HCT116 (cell line): Measurements from ENCODE around the gene FAM227B.

ENCODE experiments used
- POLR2AphosphoS5 ChIP-seq: IDR thresholded peaks from 2 replicates; pipeline ENCODE4 v1.6.1; 2011; ENCODE audit warnings: mild to moderate bottlenecking, low read depth, low read length, moderate library complexity
- SP1 ChIP-seq: IDR thresholded peaks from 2 replicates; pipeline ENCODE4 v1.6.1; 2012; ENCODE audit warnings: low read depth
- TF ChIP-seq, protein P1 (sequence below), 3 experiments: fragments of 200-600 bp in 1 of 3; sonication (generic) in 1 of 3; IDR thresholded peaks in 2 of 3; conservative IDR thresholded peaks in 1 of 3; 2 replicates each; pipeline ENCODE4 v1.5.1; 2012 to 2017; ENCODE audit warnings: low read depth in 2 of 3, low read length in 2 of 3, antibody characterized with exemption in 1 of 3, borderline replicate concordance in 1 of 3, control low read depth in 1 of 3, mild to moderate bottlenecking in 1 of 3, mixed read lengths in 1 of 3, mixed run types in 1 of 3, moderate library complexity in 1 of 3; ENCODE audit not compliant: insufficient read depth in 1 of 3

- TF ChIP-seq POLR2AphosphoS5 (no peak), SP1 (no peak)
- TF ChIP-seq, protein P1, sequence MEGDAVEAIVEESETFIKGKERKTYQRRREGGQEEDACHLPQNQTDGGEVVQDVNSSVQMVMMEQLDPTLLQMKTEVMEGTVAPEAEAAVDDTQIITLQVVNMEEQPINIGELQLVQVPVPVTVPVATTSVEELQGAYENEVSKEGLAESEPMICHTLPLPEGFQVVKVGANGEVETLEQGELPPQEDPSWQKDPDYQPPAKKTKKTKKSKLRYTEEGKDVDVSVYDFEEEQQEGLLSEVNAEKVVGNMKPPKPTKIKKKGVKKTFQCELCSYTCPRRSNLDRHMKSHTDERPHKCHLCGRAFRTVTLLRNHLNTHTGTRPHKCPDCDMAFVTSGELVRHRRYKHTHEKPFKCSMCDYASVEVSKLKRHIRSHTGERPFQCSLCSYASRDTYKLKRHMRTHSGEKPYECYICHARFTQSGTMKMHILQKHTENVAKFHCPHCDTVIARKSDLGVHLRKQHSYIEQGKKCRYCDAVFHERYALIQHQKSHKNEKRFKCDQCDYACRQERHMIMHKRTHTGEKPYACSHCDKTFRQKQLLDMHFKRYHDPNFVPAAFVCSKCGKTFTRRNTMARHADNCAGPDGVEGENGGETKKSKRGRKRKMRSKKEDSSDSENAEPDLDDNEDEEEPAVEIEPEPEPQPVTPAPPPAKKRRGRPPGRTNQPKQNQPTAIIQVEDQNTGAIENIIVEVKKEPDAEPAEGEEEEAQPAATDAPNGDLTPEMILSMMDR (IDR thresholded peaks at IDR 0.05 in 2 of 3, conservative IDR thresholded peaks at IDR 0.05 in 1 of 3; ENCODE audit: borderline replicate concordance in 1 of 3, insufficient read depth in 1 of 3, low read depth in 2 of 3, low read length in 2 of 3): no peak
These were observed 113.4 kb downstream of the FAM227B start for GRCh38 chr15:49507261-49507660.
